Stimulated activated CD4-positive, alpha-beta T cell treated with anti-CD3 and anti-CD28 coated beads, Interleukin-2, amount 100 ng/mL, for 24 hours (primary cell): Measurements from ENCODE around the gene ARMCX2.
"Not testable (repeated sequence)": the region's sequence is repeated elsewhere in the genome, so short reads cannot be mapped to it uniquely, and the experiment has no call there.

Experiments
- DNase-seq, 2 donors: peaks; one replicate each; pipeline ENCODE4 v3.0.0-alpha.2; 2020

The ARMCX2 gene

GRCh38 chrX:101659601-101660063, at the start of gene ARMCX2:
TSS of gene ARMCX2 (minus strand) at chrX:101659850. CDS start at chrX:101657588, 2,262 bp downstream.
- DNase-seq = peak in 1 of 2 donors; percentile 1

DNA sequence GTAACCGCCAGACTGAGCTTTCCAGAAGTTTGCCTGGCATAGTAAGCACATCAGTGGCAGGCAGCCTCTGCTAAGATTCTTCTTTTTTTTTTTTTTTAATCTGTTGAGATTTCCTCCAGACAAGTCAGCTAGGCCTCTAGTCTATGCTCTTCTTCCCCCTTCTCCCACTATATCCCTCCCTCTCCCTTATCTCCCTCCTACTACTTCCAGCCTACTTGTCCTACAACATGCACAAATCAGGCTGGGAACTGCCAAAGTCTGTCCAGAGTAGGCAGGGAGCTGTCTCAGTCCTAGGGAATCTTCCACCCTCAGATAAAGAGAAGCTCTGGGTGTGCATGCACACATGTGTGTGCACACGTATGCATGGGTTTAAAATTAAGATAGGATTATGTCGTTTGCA, 49.7 kb upstream of the ARMCX2 start:
- no peak for DNase-seq

- DNase-seq = no peak
These were observed 48.5 kb upstream of the ARMCX2 start for GRCh38 chrX:101708163-101708562.

- DNase-seq = no peak
These were observed 33.8 kb upstream of the ARMCX2 start for GRCh38 chrX:101693476-101693875.

GRCh38 chrX:101691835-101692234, 32.2 kb upstream of the ARMCX2 start:
- no peak for DNase-seq

- no peak for DNase-seq
These were observed 26.9 kb upstream of the ARMCX2 start for GRCh38 chrX:101686574-101686973.

DNA sequence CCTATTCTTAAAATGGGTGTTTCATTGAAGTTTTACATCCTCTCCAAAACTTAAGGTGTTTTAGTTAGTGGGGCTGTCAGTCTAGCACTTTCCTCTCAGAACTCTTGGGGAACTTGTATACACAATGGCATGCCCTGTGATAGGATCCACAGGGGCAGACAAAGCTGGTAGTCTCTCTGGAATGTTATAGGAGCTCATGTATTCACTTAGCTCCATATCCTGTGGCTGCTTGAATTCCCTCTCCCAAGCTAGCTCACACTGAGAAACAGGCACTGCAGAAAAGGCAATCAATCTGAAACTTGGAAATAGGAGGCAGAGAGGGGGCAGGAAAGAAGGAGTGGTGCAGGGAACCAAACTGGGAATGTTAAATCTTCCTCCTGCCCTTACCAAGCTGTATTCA, 26.3 kb upstream of the ARMCX2 start:
- no peak for DNase-seq

- DNase-seq = no peak
These were observed 23.1 kb upstream of the ARMCX2 start for GRCh38 chrX:101682723-101683122.

GRCh38 chrX:101677028-101677427, 17.4 kb upstream of the ARMCX2 start:
- DNase-seq = no peak

DNA sequence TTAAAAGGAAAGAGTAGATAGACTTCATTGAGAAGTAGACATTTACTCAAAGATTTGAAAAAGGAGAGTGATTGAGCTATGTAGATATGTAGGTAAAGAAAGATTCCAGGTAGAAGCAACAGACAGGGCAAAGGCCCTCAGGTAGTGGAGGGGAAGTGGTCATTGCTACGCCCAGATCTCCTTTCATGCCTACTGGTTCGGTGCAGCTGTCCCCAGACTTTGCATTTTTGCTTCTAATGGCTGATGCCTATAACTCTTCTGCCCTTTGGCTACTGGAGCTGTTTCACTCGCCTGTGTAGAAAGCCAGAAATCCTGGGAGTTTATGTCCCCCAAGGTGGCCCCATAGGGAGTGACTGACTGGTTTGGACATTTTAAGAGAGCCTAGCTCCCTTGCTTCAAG, 16.9 kb upstream of the ARMCX2 start:
- DNase-seq = no peak

GRCh38 chrX:101668143-101668542, 8.5 kb upstream of the ARMCX2 start:
- no peak for DNase-seq

DNA sequence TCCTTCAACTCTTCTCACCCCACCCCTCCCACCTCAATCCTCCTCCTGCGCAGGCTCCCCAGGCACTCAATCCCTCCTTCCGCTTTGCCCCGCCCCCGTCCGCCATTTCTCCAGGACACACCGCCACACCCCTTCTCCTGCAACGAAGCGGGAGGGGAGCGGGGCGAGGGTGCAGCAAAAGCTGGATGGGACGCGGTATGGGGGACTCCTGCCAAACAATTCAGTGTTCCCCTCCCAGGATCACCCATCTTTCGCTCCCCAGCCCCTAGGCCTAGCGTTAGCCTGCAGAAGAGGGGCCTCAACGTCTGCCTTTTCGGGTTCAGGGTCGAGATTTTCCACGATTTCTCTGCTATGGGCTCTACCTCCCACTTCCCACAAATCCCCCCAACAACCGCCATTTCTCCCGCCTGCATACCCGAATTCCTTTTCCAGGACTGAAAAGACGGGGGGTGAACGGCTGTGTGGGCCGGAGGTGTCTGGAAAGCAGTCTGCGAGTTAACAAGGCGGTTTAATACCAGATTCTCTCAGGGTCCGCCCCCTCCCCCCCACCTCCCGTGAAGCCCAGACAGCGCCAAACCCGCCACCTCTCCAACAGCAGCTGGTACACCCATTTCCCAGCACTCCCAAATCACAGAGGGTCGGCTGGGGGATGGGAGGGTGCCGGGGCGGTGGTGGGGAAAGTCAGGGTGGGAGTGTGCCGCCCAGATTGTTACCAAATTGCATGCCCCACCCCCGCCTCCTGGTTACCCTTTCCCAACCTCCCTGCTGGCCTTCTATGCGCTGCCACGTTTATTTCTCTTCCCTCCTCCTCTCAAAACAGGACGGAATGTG, 774 bp downstream of the ARMCX2 start:
- DNase-seq = peak; percentile 69 to 75

DNA sequence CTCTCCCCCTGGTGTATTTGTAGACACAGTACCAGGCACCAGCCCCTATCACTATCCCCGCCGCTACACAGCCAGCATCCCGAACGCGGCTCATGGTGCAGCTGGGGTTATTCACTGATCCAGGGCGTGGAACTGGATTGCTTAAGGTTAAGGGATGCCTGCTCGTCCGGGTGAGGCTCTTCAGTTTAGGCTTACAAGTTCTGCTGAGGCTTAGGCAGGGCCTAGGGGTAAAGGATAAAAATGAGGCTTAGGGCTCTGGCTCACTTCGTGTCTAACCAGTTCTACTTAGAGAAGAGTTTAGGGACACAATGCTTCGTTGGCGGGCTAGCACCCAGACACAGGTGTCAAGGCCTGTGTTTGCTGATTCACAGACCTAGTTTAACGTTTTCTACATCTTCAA, 2.2 kb downstream of the ARMCX2 start:
- no peak for DNase-seq

DNA sequence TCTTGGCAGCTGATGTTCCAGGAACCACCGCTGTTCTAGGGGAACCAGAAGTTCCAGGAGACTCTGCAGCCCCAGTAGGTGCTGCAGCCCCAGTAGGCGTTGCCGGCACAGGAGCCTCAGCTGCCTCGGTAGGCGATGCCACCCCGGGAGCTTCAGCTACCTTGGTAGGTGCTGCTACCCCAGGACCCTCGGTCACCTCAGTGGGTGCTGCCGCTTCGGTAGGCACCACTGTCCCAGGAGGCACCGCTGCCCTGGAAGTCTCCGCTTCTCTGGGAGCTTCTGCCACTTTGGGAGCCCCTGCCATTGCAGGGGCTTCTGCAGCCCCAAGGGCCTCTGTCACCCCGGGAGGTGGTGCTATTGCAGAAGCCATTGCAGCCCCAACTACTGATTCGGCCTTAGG, 2.8 kb downstream of the ARMCX2 start:
- DNase-seq = no peak

GRCh38 chrX:101655534-101655933, 4.1 kb downstream of the ARMCX2 start:
- no peak for DNase-seq

DNA sequence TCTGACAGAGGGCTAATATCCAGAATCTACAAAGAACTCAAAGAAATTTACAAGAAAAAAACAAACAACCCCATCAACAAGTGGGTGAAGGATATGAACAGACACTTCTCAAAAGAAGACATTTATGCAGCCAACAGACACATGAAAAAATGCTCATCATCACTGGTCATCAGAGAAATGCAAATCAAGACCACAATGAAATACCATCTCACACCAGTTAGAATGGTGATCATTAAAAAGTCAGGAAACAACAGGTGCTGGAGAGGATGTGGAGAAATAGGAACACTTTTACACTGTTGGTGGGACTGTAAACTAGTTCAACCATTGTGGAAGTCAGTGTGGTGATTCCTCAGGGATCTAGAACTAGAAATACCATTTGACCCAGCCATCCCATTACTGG, 11.9 kb downstream of the ARMCX2 start:
- DNase-seq = not testable (repeated sequence)

GRCh38 chrX:101642093-101642492, 17.6 kb downstream of the ARMCX2 start:
- no peak for DNase-seq

DNA sequence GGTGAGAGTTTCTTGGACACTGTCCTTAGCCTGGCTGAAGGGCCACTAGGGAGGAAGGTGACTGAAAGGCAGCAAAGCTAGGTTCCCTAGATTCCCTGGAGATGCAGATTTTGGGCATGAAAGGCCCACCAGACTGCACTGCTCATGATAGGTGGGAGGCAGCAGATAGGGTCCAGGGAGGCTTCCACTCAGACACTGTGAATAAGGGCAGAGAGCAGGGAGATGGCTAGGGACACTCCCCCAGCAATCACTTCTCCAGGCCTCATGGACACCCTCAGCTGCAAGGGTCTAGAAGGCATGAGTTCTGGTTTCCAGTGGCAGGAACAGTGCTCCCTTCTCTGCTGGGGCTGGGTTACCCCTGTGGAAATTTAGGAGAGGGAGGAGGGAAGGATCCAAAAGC, 20.1 kb downstream of the ARMCX2 start:
- DNase-seq = no peak

- DNase-seq = peak in 1 of 2 donors; percentile 4
These were observed 40.3 kb downstream of the ARMCX2 start for GRCh38 chrX:101619364-101619763.

DNA sequence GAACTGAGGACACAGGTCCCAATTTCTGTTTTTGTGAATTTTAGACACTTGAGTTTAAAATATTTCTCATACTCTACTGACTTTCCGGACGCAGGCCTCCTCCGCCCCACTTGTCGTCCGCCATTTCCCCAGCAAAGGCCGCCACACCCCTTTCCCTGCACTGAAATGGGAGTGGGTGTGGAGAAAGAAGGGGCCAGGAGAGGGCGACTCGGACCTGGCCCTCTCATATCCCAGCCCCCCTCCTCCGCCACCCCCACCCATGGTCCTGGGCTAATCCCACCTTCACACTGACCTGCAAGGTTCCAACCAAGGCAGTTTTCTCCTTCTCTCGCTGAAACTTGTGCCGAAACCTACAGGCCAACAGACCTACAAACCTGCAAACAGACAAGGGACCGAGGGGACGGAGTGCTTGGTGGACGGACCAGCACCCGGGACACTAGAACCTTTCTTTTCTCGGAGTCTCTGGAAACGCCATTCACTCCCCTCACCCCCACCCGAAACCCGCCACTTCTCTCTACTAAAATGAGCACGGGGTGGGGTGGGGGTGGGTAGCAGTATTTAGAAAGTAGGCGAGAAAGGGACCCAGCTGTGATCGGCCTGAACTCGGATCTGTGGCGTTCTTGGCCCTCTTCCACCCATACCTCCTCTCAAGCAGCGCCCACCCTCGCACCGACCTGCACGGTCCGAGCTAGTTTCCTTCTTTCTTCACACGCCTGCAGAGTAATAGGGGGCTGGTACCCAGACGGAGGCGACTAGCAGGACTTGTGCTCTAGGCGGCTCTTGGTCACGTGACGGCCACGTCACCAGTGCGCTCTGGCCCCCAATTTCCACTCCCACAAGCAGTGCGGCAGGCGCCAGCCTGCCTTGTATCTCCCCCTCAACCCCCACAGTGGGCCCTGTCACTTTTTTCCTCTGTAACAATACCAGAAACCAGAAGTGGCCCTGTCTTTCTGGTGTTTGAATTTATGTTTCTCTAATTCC, 42.1 kb downstream of the ARMCX2 start, which contains the start of gene ARMCX6:
TSS of gene ARMCX6 (minus strand) at position 790 of the 981 bp plus-strand sequence. CDS start 1,380 bp downstream, outside the sequence.
- peak; percentile 72 for DNase-seq

DNA sequence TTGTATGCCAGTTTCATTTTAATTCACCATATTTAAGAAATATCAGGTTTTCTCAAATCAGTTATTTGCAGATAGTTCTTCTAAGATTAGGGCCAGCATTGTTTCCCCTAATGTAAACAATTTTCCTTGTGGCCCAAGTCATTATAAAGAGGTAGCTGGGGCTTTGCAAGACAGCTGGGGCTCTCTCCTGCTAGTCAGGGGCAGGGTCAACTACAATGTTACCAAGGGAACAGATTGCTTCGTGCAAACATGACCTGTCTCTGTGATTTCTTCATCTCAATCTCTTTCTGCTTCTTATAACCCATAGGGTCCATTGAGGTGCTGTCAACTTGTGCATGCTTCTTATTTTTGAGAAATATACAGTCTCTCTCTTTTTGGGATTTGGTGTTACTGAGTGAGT, 53.9 kb downstream of the ARMCX2 start:
- DNase-seq = no peak
